Measurements from ENCODE around the gene EFHC1.
"Not testable (repeated sequence)": the region's sequence is repeated elsewhere in the genome, so short reads cannot be mapped to it uniquely, and the experiment has no call there.

Gene EFHC1

DNA sequence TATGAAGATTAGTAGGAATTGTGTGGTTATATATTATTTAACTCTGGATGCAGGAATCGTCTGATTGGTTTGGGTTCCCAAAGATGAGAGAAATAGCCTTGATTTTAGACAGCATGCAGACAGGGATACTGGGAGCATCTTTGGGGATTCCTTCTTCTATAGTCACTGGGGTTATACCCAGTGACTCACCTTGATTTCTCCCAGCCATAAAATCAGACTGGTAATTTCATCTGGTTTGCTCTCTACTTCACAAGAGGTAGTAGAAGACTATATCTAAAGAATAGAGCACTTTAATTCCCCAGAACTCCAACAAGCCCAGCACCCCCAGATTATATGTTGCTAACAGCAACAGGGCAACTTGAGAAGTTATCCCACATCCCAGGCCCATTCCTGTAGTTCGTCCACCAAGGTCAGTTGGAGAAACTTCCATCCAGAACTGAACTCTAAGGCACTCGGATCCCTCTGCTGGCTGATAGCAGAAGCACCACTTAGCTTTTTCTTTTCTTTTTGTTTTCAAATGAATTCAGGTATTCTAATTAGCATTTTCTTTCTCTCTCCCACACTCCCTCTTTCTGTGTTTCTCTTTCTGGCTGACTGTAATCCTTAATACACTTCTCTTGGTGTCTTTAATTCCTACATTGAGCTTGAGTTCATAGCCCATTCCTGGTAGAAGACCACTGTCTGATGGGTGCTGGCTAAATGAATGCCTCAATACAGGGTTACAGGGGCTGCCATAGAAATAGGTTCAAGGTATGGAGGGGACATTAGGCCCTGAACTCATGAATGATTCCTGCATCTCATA lies 20.4 kb upstream of the EFHC1 start:
- DNase-seq: no peak

DNA sequence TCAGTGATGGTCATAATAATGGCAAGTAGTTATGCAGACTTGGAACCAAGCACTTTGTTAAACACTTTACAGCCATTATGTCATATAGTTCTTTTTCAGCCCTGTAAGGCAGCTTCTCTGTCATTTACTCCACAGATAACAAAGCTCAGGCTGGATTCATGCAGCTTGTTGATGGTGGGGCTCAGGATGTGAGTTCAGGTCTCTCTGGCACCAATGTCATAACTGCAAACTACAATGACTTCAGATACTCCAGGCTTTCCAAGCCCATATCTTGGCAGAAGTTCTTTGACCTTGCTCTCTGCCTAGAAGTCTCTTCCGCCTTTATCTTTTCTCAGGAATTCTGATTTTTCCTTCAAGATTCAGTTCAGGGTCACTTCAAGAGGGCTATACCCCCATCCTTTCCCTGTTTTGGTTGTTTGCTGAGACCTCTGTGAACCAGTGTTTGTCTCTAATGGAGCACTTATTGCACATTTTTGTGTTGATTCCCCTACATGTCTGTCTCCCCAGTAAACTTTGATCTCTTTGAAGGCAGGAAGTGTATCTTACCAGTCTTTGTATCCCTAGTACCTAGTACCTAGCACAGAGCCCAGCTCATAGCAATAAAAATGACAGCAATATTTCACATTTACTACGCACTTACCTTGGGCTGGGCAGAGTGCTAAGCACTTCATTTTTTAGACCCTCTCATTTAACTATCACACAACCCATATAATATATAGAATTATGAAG lies 19.7 kb upstream of the EFHC1 start:
- no peak for DNase-seq

DNA sequence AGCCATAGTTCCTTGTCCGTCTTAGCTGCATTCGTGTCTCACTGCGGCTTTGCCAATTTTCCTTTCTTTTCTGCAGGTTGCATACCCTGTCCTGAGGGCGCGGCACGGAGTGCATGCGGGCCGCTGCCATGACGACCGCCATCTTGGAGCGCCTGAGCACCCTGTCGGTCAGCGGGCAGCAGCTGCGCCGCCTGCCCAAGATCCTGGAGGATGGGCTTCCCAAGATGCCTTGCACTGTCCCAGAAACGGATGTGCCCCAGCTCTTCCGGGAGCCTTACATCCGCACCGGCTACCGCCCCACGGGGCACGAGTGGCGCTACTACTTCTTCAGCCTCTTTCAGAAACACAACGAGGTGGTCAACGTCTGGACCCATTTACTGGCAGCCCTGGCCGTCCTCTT lies 17.1 kb upstream of the EFHC1 start:
- DNase-seq: no peak

DNA sequence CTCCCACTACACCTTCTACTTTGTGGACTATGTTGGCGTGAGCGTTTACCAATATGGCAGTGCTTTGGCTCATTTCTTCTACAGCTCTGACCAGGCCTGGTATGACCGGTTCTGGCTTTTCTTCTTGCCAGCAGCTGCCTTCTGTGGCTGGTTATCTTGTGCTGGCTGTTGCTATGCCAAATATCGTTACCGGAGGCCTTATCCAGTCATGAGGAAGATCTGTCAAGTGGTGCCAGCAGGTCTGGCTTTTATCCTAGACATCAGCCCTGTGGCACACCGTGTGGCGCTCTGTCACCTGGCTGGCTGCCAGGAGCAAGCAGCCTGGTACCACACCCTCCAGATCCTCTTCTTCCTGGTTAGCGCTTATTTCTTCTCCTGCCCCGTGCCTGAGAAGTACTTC lies 16.5 kb upstream of the EFHC1 start:
- DNase-seq: no peak

DNA sequence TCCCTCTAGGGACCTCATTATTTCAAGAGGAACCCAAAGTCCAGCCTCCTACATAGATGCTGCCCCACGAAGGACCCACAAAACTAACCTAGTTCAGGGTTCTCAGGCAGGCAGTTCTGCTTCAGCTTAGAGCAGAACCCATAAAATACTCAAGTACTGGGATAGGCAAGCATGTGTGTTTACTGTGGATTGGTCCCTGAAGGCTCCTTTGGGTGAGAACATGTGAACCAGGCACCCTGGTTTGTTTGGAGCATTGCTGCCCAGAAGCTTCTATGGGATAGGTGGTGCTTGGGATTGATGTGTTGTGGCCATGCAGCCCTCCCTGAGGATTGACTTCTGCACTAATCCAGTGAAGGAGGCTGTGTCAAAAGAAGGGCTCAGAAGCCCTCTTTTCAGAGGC lies 14.9 kb upstream of the EFHC1 start:
- DNase-seq: no peak

DNA sequence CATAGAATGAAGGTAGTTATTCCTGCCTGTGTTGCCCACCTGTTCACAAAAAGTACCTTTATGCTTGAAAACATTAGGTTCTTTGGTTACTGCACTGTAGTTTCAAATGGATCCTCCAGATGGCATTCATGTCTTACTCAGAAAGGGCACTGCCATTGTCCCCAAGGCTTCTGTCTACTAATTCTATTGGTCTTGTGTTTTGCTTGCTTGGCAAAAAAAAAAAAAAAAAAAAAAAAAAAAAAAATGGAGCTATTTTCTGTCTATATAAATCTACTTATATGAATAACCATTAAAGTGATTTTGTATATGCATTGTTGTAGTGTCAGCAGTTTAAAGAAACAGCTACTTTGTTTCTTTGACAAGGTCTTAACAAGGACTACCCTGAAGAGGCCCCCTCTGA lies 12.7 kb upstream of the EFHC1 start:
- DNase-seq: no peak

DNA sequence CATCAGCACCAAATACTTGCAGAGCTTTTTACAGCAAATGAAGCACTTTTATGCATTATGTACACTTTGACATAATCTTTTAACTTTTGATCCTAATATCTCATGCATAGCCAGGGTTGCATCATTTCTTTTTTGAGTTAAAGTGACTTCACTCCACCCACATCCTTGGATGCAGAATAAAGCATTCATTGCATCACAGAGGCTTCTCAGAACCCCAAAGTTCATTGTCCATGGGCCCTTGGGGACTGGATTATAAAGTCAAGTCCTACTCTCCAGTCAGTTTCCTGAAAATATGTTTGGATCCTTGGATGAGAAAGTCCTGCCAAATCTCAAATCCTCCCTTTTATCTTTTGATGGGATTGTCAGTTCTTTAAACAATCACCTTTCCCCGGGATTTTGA lies 10.6 kb upstream of the EFHC1 start:
- no peak for DNase-seq

DNA sequence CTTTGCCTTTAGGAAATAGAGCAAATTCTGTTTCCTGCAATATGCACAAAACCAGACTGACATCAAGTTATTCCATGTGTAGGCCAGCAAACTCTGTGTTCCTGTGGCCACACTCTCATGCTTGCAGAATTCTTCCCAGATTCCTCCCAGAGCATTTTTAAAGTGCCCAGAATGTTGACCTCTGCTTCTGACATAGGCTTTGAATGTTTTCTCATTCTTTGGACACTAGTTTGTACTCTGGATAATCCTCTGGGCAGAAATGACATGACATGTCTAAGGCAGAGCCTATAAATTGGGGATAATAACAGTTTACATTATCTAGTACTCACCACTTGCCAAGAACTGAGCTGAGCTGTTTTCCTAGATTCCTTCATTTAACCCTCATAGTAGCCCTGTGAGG lies 9.2 kb upstream of the EFHC1 start:
- no peak for DNase-seq

DNA sequence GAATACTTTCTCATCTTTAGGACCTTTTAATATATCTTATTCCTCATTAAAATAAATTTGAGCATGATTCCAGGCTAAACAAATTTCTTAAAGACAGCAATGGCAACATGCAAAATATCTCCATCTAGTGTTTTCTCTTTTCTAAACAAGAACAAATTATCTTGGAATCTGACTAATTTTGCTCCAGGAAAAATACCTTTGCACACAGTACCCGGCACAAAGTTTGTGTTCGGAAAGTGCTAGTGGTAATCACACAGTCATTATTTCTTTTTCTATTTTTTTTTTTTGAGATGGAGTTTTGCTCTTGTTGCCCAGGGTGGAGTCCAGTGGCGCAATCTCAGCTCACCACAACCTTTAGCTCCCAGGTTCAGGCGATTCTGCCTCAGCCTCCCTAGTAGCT lies 8.2 kb upstream of the EFHC1 start:
- no peak for DNase-seq

DNA sequence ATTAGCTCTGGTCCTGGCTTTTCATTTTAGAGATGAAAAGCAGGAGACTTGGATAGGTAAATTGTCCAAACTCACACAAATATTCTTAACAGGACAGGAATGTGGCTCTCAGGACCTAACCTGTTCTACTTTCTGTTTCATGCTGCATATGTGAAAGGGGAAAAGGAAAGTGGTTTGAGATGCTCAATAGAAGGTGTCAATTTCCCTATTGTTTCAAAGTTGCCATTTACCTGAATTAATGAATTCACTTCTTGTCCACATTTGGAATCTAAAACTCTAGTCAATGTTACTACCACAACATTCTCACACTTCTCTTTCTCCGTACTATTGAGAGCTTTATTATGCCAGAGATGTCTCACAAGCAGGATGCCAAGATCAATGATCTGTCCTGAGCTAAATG lies 4.8 kb upstream of the EFHC1 start:
- no peak for DNase-seq

DNA sequence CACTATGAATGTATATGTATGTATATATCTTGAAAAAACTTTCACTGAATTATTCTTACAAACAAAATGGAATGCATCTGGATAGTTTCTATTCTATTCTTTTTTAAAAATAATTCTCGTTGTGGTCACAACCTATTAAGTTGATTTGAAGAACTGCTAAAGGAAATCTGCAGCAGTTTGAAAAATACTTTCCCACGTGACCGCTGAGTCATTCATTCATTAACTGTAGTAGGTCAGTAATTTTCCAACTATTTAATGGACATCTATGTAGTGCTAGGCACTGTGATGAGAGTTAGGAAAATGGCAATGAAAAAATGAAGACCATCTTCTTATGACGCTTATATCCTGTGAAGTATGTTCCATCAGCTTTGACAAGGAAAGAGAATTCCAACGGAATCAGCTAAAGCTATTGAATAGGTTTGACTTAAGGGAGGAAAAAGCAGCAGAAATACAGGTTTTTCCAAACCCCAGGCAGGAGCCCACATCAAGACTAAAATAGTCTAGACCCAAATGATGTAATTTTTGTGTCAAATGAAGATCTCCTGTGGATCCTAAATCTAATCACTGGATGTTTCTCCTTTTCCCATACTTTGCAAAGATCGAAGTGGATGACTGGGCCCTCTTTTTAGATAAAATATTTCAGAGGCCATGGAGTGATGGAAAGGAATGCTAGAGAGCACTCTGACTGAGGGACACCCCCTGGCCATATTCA lies 4.1 kb upstream of the EFHC1 start:
- no peak for DNase-seq

DNA sequence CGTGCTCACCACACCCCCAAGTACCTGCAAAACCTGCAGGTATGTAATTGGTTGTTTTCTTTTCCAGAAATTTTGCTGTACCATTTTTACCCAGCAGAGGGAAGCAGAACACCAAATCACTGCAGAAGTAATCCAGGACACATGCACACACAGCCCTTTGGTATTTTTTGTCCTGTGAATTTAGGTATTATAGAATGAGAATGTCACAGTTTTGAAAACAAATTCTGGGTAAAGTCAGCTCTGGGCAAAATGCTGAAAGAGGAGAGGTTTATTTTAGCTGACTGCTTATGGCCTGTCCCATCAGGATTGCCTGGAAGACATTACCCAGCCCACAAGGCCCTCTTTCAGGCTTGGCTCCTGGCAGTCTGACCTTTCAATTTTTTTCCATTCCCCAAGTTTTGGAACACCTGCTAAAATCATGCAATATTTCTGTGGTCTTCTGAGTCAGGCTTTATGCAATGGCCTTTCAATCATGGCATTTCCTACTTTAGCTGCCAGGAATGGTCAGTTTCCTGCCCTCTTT lies 3.5 kb upstream of the EFHC1 start:
- DNase-seq: no peak

DNA sequence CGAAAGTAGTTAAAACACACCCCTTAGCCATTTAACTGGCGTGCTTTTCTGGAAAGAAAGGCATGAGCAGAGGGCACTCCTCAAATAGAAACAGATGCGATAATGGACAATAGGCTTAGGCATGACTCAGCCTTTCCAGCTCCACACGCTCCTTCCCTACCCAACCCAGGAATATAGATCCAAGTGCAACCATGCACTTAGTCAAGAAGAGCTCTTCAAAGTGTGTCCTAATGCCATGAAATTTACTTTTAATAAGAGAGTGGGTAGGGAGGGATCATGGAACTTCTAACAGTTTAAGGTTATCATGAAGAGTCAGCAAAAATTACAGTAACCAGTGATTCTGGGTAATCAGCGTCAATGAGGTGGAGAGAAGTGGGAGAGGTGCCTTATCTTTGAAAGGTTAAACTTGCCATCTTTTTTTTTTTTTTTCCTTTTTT lies 2.4 kb upstream of the EFHC1 start:
- no peak for DNase-seq

DNA sequence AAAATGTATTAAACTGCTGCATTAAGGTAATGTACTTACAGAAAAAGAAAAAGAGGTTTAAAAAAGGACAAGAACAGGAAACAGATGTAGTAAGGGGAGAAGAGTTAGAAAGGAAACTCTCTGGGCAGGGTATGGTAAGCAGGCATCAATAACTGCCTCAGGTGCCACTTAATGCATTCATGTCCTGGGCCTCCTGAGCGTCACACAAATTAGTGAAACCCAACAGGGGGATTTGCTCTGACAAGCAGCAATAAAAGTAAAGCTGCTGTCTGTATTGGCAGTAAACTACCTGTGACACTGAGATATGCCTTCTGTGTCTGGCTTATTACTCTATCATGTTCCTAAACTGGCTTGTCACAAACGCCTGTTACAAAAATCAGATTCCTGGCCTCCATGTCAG lies 1.5 kb upstream of the EFHC1 start:
- DNase-seq: no peak

DNA sequence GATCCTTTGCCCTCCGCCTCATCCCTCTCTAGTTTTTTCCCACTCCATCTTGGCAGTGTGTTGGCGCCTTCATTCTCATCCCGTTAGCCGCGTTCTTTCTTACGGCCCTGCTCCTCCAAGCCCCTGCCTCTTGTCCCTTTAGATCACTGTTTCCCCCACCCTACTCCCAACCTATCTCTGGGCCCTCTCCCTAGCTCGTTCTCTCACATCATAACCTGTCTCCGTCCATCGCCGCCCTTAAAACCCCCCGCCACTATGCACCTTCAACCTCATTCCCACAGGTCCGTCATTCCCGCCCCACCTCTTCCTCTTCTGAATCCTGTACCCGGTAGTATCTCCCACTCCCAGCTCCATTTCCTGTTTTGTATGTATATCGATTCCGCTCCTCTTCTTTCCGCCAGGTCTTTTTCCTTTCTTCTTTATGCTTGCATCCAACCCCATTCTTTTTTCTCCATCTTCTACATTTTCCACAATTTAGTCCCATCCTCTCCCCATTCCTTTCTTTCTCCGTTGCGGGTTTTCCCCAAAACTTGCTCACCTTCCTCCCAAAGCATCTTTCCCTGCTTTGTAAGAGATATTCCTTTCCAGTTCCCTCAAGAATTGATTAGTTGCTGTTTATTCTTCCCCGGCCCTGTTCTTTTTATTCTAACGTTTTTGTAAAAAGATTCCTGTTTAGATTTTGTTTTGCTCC lies 671 bp downstream of the EFHC1 start:
- DNase-seq: peak; percentile 62

DNA sequence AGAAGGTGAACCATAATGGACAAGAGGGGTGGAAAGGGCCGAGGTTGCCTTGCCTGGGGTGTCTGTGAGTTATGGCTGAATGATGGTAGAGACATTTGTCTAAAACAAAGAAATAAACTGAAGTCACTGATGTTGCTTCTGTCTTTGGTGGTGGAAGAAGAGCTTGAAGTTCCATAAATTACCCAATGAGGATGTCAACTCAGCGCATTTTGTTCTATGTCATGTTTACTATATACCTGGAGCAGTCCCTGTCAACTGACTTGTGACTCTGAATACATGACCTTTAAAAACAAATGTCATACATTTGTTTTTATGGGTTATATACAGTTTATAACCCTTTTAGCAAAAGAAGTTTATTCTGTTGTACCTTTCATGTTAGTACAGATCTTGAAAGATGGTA lies 2.0 kb downstream of the EFHC1 start:
- no peak for DNase-seq

DNA sequence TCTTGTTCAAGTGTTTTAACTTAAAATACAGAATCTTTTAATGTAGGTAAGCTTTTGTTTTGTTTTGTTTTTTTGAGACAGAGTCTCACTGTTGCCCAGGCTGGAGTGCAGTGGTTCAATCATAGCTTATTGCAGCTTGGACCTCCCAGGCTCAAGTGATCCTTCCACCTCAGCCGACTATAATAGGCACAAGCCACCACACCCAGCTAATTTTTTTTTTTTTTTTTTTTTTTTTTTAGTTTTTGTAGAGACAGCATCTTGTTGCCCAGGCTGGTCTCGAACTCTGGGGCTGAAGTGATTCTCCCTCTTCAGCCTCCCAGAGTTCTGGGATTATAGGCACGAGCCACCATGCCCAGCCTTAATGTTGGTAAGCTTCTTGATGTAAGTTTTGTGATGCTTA lies 3.3 kb downstream of the EFHC1 start:
- no peak for DNase-seq

DNA sequence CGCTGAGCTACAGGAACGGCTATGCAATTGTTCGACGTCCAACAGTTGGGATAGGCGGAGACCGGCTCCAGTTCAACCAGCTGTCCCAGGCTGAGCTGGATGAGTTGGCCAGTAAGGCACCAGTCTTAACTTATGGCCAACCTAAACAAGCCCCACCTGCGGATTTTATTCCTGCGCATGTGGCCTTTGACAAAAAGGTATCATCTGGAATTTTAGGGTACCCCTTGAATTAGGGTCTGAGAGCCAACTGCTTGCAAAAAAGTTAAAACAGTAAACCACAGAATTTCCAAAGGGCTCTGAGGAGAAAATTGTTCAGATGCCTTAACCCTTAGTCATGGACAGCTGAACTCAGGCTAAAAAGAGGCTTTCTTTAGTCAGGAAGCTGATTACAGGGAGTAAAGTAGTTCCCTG lies 3.8 kb downstream of the EFHC1 start:
- peak; percentile 58 for DNase-seq

DNA sequence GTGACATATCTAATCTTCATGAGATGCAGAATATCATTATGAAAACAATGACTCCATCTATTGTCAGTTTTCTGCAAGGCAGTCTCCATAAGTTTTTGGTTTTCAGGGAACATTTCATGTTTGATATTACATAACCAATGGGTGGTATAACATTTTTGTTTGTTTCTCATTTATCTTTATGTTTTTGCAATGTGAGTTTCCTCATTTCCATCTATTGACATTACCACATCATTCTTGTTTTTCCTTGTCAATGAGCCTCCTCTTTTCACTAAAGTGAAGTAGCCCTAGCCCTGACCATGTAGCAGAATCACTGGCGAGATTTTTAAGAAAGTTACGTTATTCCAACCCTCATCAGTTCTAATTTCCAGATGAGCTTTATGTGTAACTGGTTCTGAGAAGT lies 4.4 kb downstream of the EFHC1 start:
- DNase-seq: no peak

DNA sequence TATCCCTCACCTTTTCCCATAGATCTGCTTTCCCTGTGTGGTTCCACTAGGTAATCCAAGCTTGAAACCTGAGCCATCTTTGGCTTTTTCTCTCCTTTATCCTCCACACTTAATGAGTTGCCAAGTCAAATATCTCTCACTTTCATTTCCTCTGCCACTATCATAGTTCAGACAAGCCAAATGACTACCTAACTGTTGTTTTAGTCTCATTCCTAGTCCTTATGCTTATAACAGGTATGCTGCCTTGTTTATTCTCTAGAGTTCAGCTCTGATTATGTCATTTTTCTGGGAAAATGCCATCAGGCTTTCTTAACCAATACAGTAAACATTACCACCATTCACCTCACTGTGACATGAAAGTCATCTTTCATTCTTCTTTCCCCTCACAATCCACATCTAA lies 6.5 kb downstream of the EFHC1 start:
- DNase-seq: no peak

DNA sequence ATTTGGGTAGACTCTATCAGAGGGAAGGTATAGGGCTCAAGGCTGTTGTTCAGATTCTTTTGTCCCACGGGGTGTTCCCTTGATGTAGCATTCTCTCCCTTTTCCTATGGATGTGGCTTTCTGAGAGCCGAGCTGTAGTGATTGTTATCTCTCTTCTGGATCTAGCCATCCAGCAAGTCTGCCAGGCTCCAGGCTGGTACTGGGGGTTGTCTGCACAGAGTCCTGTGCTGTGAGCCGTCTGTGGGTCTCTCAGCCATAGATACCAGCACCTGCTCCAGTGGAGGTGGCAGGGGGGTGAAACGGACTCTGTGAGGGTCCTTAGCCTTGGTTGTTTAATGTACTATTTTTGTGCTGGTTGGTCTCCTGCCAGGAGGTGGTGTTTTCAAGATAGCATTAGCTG lies 13.2 kb downstream of the EFHC1 start:
- not testable (repeated sequence) for DNase-seq

DNA sequence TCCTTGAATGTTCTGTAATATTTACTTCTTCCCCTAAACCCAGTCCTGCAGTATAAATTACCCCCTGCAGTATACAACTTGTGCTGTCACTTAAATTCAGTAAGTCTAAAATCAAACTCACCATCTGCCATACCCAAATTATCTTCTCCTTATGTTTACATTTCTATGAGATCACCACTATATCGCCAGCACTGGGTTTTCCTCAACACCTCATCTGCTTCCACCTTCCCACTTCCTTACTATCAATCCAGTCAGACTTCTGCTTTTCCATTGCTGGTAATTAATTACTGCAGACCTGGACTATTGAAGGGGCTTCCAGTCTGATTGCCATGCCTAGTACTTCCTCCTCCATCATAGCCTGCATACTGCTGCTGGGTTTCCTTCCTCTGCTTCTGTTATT lies 15.2 kb downstream of the EFHC1 start:
- no peak for DNase-seq

DNA sequence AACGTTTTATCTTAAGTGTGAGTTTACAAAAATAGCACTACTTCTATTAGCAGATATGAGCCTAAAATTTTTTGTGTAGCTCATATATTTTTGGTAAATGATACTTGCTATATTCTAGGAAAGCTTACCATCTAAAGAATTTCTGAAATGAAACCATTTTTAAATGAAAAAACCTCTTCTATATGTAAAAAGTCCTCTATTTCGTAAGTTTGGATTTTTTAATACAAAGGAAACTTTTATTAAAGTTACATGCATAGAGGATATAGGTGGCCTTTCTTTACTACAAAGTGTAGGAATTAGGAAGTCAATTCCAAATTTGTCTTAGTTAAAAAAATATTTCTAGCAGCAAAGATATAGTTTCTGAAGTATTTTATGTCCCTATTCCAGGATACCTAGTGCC lies 18.8 kb downstream of the EFHC1 start:
- DNase-seq: no peak

All from left hindlimb (tissue), 1 donor.